ENCODE results near the gene GNAT1. TPM values are rescaled to one million over a fixed set of nuclear protein-coding genes. Genes with fewer than 3 reads are reported as not detected.

GNAT1 gene
- total RNA-seq, 1 experiment from 2014 or later: 0.50 TPM

DNA sequence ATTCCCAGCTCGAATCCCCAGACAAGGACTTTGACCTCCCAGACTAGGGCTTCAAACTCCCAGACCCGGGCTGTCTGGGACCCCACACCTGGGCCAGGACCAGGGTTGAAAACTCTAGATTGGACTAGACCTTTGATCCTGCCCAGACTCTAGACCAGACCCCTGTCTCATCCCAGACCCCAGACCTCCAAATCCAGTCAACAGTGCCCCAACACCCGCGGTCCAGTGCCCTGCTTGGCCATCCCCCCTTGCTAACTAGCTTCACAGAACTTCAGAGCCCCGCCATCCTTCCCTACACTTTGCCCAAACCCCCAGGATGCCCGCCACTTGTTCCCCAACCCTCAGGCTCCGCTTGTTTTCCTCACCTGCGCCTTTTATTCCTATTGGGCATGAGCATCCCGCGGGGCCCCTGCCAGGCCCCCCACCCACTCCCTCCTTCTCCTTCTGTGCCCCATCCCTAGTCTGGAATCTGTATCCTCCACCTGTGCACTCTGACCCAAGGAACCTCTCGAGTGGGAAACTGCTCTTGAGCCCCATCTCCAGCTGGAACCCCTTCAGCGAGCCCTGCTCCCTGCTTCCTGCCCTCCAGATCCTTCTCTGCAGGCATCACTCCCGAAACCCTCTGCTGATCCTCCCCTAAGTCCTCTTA lies 45.2 kb downstream of the GNAT1 start:
- Mint-ChIP-seq H3K36me3 (ENCODE audit: insufficient read depth, unreplicated experiment) (peaks cover 12% of the 10 kb centered on the region), H3K4me3 (ENCODE audit: unreplicated experiment) (peak overlapping the region; percentile 94), H3K4me1 (ENCODE audit: low read depth, unreplicated experiment) (peaks cover 13% of the 10 kb centered on the region), H3K27me3 (ENCODE audit: insufficient read depth, unreplicated experiment) (no peaks in the 10 kb centered on the region), H3K27ac (ENCODE audit: unreplicated experiment) (peak overlapping the region; percentile 82), H3K9me3 (ENCODE audit: unreplicated experiment) (no peaks in the 10 kb centered on the region)
- Histone ChIP-seq H3K4me1 (peaks cover 23% of the 10 kb centered on the region), H3K27me3 (replicated peaks; ENCODE audit: control insufficient read depth, insufficient read depth, low read length) (no peaks in the 10 kb centered on the region), H3K36me3 (ENCODE audit: control insufficient read depth, insufficient read depth, low read length) (no peaks in the 10 kb centered on the region; the same call in none of the 2 replicates), H3K4me3 (ENCODE audit: low read depth, low read length) (peak overlapping the region; percentile 52), H3K9me3 (no peaks in the 10 kb centered on the region)
- intact Hi-C loops (cut with micrococcal nuclease; ENCODE audit: unreplicated experiment): loop anchor here (2.0 kb wide), 1 partner anchor 62 kb away; the partner anchor contains the start of genes HYAL3 and NAA80
- POLR2A ChIA-PET: interaction anchor here (0.6 to 1.8 kb wide), 6 partner anchors 10 to 209 kb away, joined by 5 to 16 read pairs (median 8); partner anchors contain the start of genes HYAL3 and NAA80
- DNase-seq: no peak
- BruUV-seq (replicated peaks): TSS peak; percentile 52
- TF ChIP-seq, protein P1, sequence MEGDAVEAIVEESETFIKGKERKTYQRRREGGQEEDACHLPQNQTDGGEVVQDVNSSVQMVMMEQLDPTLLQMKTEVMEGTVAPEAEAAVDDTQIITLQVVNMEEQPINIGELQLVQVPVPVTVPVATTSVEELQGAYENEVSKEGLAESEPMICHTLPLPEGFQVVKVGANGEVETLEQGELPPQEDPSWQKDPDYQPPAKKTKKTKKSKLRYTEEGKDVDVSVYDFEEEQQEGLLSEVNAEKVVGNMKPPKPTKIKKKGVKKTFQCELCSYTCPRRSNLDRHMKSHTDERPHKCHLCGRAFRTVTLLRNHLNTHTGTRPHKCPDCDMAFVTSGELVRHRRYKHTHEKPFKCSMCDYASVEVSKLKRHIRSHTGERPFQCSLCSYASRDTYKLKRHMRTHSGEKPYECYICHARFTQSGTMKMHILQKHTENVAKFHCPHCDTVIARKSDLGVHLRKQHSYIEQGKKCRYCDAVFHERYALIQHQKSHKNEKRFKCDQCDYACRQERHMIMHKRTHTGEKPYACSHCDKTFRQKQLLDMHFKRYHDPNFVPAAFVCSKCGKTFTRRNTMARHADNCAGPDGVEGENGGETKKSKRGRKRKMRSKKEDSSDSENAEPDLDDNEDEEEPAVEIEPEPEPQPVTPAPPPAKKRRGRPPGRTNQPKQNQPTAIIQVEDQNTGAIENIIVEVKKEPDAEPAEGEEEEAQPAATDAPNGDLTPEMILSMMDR (IDR thresholded peaks at IDR 0.05; ENCODE audit: insufficient read depth in 1 of 2, low read depth in 1 of 2, low read length in 1 of 2, severe bottlenecking in 1 of 2, unreplicated experiment in 1 of 2): no peak
- CTCF ChIA-PET: interaction anchor here (0.5 to 1.8 kb wide), 10 partner anchors 10 to 210 kb away, joined by 4 to 30 read pairs (median 5); partner anchors contain the start of genes CYB561D2 and NPRL2

DNA sequence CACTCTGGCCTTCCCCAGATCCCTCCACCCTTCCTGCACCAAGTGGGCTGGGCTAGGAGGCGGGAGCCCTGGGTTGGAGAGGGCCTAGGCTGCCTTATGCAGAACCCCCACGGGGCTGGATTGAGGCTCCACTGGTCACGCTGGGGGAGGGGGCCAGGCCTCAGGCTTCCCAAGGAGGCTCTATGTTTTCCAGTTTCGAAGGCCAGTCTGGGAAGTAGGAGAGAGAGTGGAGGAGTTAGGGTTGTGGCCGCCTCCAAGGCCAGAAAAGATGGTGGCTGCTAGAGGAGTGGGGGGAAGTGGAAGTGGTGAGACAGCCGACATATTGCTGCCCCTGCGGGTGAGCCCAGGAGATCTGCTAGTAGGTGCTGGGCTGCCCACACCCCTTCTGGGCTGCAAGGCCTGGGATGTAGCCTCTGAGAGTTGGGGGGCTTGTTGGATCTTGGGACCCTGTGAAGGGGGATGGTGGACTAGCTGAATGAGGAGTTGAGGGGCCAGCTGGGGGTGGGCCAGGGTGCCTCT lies 45.8 kb downstream of the GNAT1 start:
- H3K36me3 ChIP-seq (ENCODE audit: control insufficient read depth, insufficient read depth, low read length): no peaks in the 10 kb centered on the region; the same call in none of the 2 replicates
- CTCF ChIA-PET: interaction anchor here (0.5 to 1.8 kb wide), 4 partner anchors 10 to 87 kb away, joined by 5 to 30 read pairs (median 6); no protein-coding TSS in a partner anchor
- intact Hi-C loops (cut with micrococcal nuclease; ENCODE audit: unreplicated experiment): loop anchor here (2.0 kb wide), 1 partner anchor 62 kb away; the partner anchor contains the start of genes HYAL3 and NAA80
- BruUV-seq (replicated peaks): no TSS peak
- H3K27me3 ChIP-seq (replicated peaks; ENCODE audit: control insufficient read depth, insufficient read depth, low read length): no peaks in the 10 kb centered on the region
- H3K9me3 ChIP-seq: no peaks in the 10 kb centered on the region
- Mint-ChIP-seq H3K4me1 (ENCODE audit: low read depth, unreplicated experiment) (peaks cover 13% of the 10 kb centered on the region), H3K27me3 (ENCODE audit: insufficient read depth, unreplicated experiment) (no peaks in the 10 kb centered on the region), H3K4me3 (ENCODE audit: unreplicated experiment) (peak overlapping the region; percentile 94), H3K9me3 (ENCODE audit: unreplicated experiment) (no peaks in the 10 kb centered on the region), H3K36me3 (ENCODE audit: insufficient read depth, unreplicated experiment) (peaks cover 12% of the 10 kb centered on the region), H3K27ac (ENCODE audit: unreplicated experiment) (peak overlapping the region; percentile 82)
- TF ChIP-seq, protein P1 (IDR thresholded peaks at IDR 0.05; ENCODE audit: insufficient read depth in 1 of 2, low read depth in 1 of 2, low read length in 1 of 2, severe bottlenecking in 1 of 2, unreplicated experiment in 1 of 2): no peak
- H3K4me3 ChIP-seq (ENCODE audit: low read depth, low read length): peak overlapping the region; percentile 52
- POLR2A ChIA-PET: interaction anchor here (0.6 kb wide), 1 partner anchor 209 kb away, joined by 5 read pairs; no protein-coding TSS in a partner anchor
- no peak for DNase-seq
- H3K4me1 ChIP-seq: peaks cover 23% of the 10 kb centered on the region

DNA sequence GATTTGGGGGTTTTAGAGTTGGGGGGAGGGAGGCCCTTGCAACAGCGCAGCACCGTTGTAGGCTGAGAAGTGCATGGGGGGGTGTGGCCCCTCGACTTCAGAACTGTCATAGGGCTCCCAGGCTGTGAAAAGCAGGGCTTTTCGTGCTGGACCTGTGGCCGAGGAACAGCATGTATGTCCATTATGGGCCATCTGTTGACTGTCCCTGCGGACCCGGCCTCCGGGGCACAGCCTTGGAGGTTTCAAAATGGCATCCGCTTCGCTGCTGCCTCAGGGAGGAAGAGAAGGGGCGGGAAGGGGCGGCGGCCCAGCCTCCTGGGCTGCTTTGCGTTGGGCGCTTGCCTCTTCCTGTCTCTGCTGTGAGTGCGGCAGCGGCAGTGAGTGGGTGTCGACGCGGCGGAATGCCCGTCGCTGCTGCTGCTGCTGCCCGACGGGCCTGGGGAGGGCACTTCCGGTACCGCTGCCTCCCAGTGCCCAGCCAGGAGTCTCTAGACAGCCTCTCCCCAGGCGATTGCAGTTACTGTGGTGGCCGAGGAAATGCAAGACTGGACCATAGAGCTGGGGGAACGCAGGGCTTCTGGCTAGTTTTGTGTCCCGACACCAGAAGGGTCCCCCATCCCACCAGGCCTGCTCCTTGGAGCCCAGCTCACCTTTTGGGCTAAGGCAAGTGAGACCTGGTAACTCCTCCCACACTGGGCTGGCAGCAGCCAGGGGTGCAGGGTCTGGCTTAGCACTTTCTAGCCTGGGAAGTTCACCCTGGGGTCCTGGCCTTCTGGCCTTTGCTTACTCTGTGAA lies 46.5 kb downstream of the GNAT1 start:
- Mint-ChIP-seq H3K4me3 (ENCODE audit: unreplicated experiment) (no peak overlapping the region), H3K36me3 (ENCODE audit: insufficient read depth, unreplicated experiment) (peaks cover 12% of the 10 kb centered on the region), H3K27me3 (ENCODE audit: insufficient read depth, unreplicated experiment) (no peaks in the 10 kb centered on the region), H3K4me1 (ENCODE audit: low read depth, unreplicated experiment) (peaks cover 13% of the 10 kb centered on the region), H3K9me3 (ENCODE audit: unreplicated experiment) (no peaks in the 10 kb centered on the region), H3K27ac (ENCODE audit: unreplicated experiment) (no peak overlapping the region)
- H3K9me3 ChIP-seq: no peaks in the 10 kb centered on the region
- no peak overlapping the region for H3K4me3 ChIP-seq (ENCODE audit: low read depth, low read length)
- no peaks in the 10 kb centered on the region for H3K27me3 ChIP-seq (replicated peaks; ENCODE audit: control insufficient read depth, insufficient read depth, low read length)
- no peak for DNase-seq
- ChIA-PET POLR2A (no interaction called here), CTCF (interaction anchor here (0.6 to 0.7 kb wide), 3 partner anchors 31 to 1204 kb away, joined by 4 to 6 read pairs (median 6); no protein-coding TSS in a partner anchor)
- H3K4me1 ChIP-seq: peaks cover 23% of the 10 kb centered on the region
- H3K36me3 ChIP-seq (ENCODE audit: control insufficient read depth, insufficient read depth, low read length): no peaks in the 10 kb centered on the region; the same call in none of the 2 replicates
- intact Hi-C loops (cut with micrococcal nuclease; ENCODE audit: unreplicated experiment): loop anchor here (2.0 kb wide), 1 partner anchor 61 kb away; the partner anchor contains the start of genes HYAL3 and NAA80
- TF ChIP-seq, protein P1 (IDR thresholded peaks at IDR 0.05; ENCODE audit: insufficient read depth in 1 of 2, low read depth in 1 of 2, low read length in 1 of 2, severe bottlenecking in 1 of 2, unreplicated experiment in 1 of 2): no peak
- no TSS peak for BruUV-seq (replicated peaks)
